Naive B cell (primary cell): ENCODE results near the gene DBP. TPM values are rescaled to one million over a fixed set of nuclear protein-coding genes. Genes with fewer than 3 reads are reported as not detected.
"Not testable (repeated sequence)": the region's sequence is repeated elsewhere in the genome, so short reads cannot be mapped to it uniquely, and the experiment has no call there.

ENCODE experiments used
- ATAC-seq, 2 donors: fragments of 150-1000 bp; cut with Tn5 transposase; 2 replicates each; pipeline ENCODE4 v1.10.0; 2021; ENCODE audit warnings: low read depth in 2 of 2, mild to moderate bottlenecking in 2 of 2, moderate library complexity in 2 of 2
- DNase-seq: peaks from one replicate; pipeline ENCODE4 v3.0.0; 2022
- H3K27ac Mint-ChIP-seq, 6 donors: one replicate each; pipeline ENCODE4 v1.8.0; 2020 to 2022; ENCODE audit warnings: mild to moderate bottlenecking in 6 of 6, mixed read lengths in 6 of 6, moderate library complexity in 5 of 6, inconsistent platforms in 2 of 6
- H3K27me3 Mint-ChIP-seq, 3 donors: one replicate each; pipeline ENCODE4 v1.8.0; 2021 to 2022; ENCODE audit warnings: mixed read lengths in 3 of 3, mild to moderate bottlenecking in 1 of 3
- H3K36me3 Mint-ChIP-seq, 2 donors: one replicate each; pipeline ENCODE4 v1.8.0; 2020 to 2022; ENCODE audit warnings: mixed read lengths in 2 of 2, inconsistent platforms in 1 of 2, mild to moderate bottlenecking in 1 of 2
- H3K4me1 Mint-ChIP-seq, 3 donors: one replicate each; pipeline ENCODE4 v1.8.0; 2020 to 2022; ENCODE audit warnings: mixed read lengths in 3 of 3, inconsistent platforms in 1 of 3, mild to moderate bottlenecking in 1 of 3, moderate library complexity in 1 of 3
- H3K4me3 Mint-ChIP-seq, 8 donors: one replicate each; pipeline ENCODE4 v1.8.0; 2020 to 2022; ENCODE audit warnings: mild to moderate bottlenecking in 8 of 8, mixed read lengths in 8 of 8, moderate library complexity in 8 of 8, inconsistent platforms in 2 of 8
- H3K9me3 Mint-ChIP-seq, 7 donors: one replicate each; pipeline ENCODE4 v1.8.0; 2020 to 2022; ENCODE audit warnings: mixed read lengths in 7 of 7, mild to moderate bottlenecking in 5 of 7, inconsistent platforms in 2 of 7, moderate library complexity in 1 of 7
- polyA plus RNA-seq, 6 donors: library from polyadenylated mRNA; unstranded; fragments of 300-500 nt; fragmentation: Illumina TruSeq; gene quantifications; one replicate each; pipeline ENCODE4 v1.2.3, GENCODE V29; 2021; ENCODE audit warnings: low read depth in 6 of 6

The DBP gene
- polyA plus RNA-seq, 6 donors from 2014 or later = 27.6 to 73.8 (median 46.4) TPM

DNA sequence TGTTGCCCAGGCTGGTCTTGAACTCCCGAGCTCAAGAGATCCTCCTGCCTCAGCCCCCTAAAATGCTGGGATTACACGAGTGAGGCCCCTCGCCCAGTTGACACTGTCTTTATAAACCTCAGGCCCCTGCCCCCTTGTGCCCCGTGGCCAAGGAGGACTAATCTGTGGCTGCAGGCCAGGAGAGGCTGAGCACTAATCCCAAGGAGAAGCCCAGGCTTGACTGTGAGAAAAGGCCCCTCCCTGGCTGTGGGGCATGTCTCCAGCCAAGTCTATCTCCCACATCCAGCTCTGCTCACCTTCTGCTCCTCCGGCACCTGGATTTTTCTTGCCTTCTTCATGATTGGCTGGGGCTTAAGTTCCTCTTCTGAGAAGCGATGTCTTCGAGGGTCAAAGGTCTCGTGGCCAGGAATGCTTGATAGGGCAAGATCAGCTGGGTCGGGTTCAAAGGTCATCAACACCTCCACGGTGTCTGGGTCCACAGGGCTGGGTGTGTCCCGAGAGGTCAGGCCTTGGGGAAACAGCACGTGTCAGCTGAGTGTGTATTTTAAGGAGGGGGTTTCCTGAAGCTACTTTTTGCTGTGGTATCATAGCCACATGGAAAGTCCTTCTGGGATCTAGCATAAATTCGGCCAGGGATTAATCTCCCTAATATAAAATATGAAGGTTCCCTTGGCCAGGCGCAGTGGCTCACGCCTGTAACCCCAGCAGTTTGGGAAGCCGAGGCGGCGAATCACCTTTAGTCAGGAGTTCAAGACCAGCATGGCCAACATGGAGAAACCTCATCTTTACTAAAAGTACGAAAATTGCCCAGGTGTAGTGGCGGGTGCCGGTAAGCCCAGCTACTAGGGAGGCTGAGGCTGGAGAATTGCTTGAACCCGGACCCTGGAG is 3.8 kb downstream of the DBP start:
- H3K4me1 Mint-ChIP-seq = peaks cover 25 to 45% (median 39%) of the 10 kb centered on the region in 3 donors
- H3K9me3 Mint-ChIP-seq = peaks cover 0 to 2% (median 0%) of the 10 kb centered on the region in 7 donors
- peaks cover 0 to 11% of the 10 kb centered on the region in 2 donors for H3K36me3 Mint-ChIP-seq
- H3K4me3 Mint-ChIP-seq = peak overlapping the region in 6 of 8 donors; percentile 22 to 98 (median 86)
- peak overlapping the region; percentile 18 to 96 (median 84) for H3K27ac Mint-ChIP-seq
- H3K27me3 Mint-ChIP-seq = no peaks in the 10 kb centered on the region
- no peak for ATAC-seq
- DNase-seq = no peak

- Mint-ChIP-seq H3K27me3 (no peaks in the 10 kb centered on the region), H3K9me3 (no peaks in the 10 kb centered on the region), H3K4me1 (peaks cover 20 to 40% (median 37%) of the 10 kb centered on the region in 3 donors), H3K36me3 (peaks cover 0 to 7% of the 10 kb centered on the region in 2 donors), H3K4me3 (peak overlapping the region in 3 of 8 donors; percentile 34 to 54 (median 39)), H3K27ac (peak overlapping the region in 1 of 6 donors; percentile 67)
- DNase-seq (no peak), ATAC-seq (no peak)
Measured at GRCh38 chr19:48632692-48633147, 4.5 kb downstream of the DBP start.

DNA sequence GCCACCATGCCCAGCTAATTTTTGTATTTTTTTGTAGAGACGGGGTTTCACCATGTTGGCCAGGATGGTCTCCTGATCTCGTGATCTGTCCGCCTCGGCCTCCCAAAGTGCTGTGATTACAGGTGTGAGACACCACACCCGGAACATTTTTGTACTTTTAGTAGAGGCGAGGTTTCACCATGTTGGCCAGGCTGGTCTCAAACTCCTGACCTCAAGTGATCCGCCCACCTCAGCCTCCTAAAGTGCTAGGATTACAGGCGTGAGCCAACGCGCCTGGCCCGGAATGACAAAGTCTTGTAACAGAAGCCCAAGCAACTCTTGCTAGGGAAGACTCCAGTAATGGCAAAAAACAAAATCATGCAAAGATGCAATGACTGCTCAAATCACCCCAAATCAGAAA is 4.9 kb downstream of the DBP start:
- not testable (repeated sequence) for H3K27me3 Mint-ChIP-seq, ATAC-seq, H3K9me3 Mint-ChIP-seq, DNase-seq, H3K36me3 Mint-ChIP-seq
- peak overlapping the region in 3 of 8 donors; percentile 34 to 54 (median 39) for H3K4me3 Mint-ChIP-seq
- peak overlapping the region in 1 of 6 donors; percentile 85 for H3K27ac Mint-ChIP-seq
- peaks cover 20 to 40% (median 37%) of the 10 kb centered on the region in 3 donors for H3K4me1 Mint-ChIP-seq

DNA sequence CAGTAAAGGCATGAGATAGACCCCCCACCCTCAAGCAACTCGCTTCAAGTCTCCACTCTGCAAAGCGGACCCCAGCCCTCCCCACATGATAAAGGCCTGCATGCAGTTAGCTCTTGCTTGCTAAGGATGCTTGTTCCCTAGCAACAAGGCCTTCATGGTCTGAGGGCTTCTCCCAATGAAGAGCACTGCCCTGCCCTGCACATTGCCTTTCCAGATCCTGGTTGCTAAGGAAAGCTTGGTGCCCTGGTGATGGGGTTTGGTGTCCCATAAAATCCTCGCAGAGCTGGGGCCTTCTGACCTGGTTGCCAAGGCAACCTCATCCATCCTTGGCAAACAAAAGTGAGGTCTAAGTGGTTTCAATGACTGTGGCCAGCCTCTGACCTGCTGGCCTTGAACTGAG is 6.0 kb downstream of the DBP start:
- ATAC-seq (no peak), DNase-seq (no peak)
- H3K36me3 Mint-ChIP-seq = peaks cover 0 to 6% of the 10 kb centered on the region in 2 donors
- H3K27me3 Mint-ChIP-seq = no peaks in the 10 kb centered on the region
- H3K4me1 Mint-ChIP-seq = peaks cover 19 to 41% (median 39%) of the 10 kb centered on the region in 3 donors
- peak overlapping the region in 1 of 6 donors; percentile 76 for H3K27ac Mint-ChIP-seq
- no peak overlapping the region for H3K4me3 Mint-ChIP-seq
- H3K9me3 Mint-ChIP-seq = no peaks in the 10 kb centered on the region

- H3K36me3 Mint-ChIP-seq = no peaks in the 10 kb centered on the region
- ATAC-seq = no peak
- H3K27ac Mint-ChIP-seq = peak overlapping the region in 4 of 6 donors; percentile 39 to 79 (median 73)
- no peak overlapping the region for H3K4me3 Mint-ChIP-seq
- no peak for DNase-seq
- H3K27me3 Mint-ChIP-seq = no peaks in the 10 kb centered on the region
- H3K4me1 Mint-ChIP-seq = peaks cover 15 to 39% (median 38%) of the 10 kb centered on the region in 3 donors
- no peaks in the 10 kb centered on the region for H3K9me3 Mint-ChIP-seq
Measured at GRCh38 chr19:48630296-48631063, 6.7 kb downstream of the DBP start.

GRCh38 chr19:48629599-48630295 is 7.4 kb downstream of the DBP start:
- Mint-ChIP-seq H3K9me3 (no peaks in the 10 kb centered on the region), H3K27ac (peak overlapping the region in 3 of 6 donors; percentile 22 to 64 (median 39)), H3K36me3 (no peaks in the 10 kb centered on the region), H3K4me3 (no peak overlapping the region), H3K4me1 (peaks cover 14 to 41% (median 33%) of the 10 kb centered on the region in 3 donors), H3K27me3 (no peaks in the 10 kb centered on the region)
- DNase-seq (no peak), ATAC-seq (no peak)

- DNase-seq (no peak), ATAC-seq (no peak)
- Mint-ChIP-seq H3K4me1 (peaks cover 17 to 41% (median 33%) of the 10 kb centered on the region in 3 donors), H3K27me3 (no peaks in the 10 kb centered on the region), H3K9me3 (no peaks in the 10 kb centered on the region), H3K4me3 (no peak overlapping the region), H3K36me3 (no peaks in the 10 kb centered on the region), H3K27ac (no peak overlapping the region)
Measured at GRCh38 chr19:48629297-48629598, 7.9 kb downstream of the DBP start.

DNA sequence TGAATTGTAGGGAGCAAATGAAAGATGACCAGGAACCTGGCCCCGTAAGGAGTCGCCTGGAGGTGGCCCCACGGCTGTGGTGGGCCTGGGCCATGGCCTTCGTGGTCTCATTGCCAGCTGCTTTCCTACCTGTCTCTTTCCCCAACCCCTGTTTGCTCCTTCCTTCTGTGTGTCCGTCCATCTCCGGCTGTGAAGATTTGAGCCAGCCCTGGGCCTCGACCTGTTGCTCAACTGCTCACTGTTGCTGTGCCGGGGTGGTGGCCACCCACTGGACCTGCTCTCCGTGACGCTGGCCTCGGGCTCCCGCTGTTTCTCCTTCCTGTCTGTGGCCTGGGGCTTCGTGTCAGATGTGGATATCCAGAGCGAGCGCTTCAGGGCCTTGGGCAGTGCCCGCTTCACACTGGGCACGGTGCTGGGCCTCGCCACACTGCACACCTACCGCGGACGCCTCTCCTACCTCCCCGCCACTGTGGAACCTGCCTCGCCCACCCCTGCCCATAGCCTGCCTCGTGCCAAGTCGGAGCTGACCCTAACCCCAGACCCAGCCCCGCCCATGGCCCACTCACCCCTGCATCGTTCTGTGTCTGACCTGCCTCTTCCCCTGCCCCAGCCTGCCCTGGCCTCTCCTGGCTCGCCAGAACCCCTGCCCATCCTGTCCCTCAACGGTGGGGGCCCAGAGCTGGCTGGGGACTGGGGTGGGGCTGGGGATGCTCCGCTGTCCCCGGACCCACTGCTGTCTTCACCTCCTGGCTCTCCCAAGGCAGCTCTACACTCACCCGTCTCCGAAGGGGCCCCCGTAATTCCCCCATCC is 8.5 kb downstream of the DBP start:
- no peak for ATAC-seq
- Mint-ChIP-seq H3K4me1 (peaks cover 20 to 43% (median 33%) of the 10 kb centered on the region in 3 donors), H3K36me3 (peaks cover 3 to 5% of the 10 kb centered on the region in 2 donors), H3K27ac (no peak overlapping the region), H3K9me3 (no peaks in the 10 kb centered on the region), H3K27me3 (no peaks in the 10 kb centered on the region), H3K4me3 (no peak overlapping the region)
- DNase-seq = no peak

DNA sequence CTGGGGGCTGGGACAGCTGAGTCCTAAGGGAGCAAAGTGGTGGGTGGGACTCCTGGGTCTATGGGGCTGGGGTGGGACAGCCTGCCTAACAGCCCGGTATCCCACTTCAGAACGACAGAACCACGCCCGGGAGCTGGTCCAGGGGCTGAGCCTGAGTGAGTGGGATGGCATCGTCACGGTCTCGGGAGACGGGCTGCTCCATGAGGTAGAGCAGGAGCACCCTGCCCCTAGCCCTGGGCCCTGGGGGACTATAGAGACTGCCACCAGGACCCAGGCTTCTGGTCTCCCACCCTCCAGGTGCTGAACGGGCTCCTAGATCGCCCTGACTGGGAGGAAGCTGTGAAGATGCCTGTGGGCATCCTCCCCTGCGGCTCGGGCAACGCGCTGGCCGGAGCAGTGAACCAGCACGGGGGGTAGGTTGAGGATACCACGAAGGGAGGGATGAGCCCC is 9.3 kb downstream of the DBP start:
- H3K27me3 Mint-ChIP-seq = no peaks in the 10 kb centered on the region
- H3K9me3 Mint-ChIP-seq = no peaks in the 10 kb centered on the region
- H3K4me1 Mint-ChIP-seq = peaks cover 23 to 43% (median 31%) of the 10 kb centered on the region in 3 donors
- no peak overlapping the region for H3K4me3 Mint-ChIP-seq
- H3K27ac Mint-ChIP-seq = peak overlapping the region in 1 of 6 donors; percentile 66
- no peak for ATAC-seq
- DNase-seq = no peak
- peaks cover 5 to 7% of the 10 kb centered on the region in 2 donors for H3K36me3 Mint-ChIP-seq

DNA sequence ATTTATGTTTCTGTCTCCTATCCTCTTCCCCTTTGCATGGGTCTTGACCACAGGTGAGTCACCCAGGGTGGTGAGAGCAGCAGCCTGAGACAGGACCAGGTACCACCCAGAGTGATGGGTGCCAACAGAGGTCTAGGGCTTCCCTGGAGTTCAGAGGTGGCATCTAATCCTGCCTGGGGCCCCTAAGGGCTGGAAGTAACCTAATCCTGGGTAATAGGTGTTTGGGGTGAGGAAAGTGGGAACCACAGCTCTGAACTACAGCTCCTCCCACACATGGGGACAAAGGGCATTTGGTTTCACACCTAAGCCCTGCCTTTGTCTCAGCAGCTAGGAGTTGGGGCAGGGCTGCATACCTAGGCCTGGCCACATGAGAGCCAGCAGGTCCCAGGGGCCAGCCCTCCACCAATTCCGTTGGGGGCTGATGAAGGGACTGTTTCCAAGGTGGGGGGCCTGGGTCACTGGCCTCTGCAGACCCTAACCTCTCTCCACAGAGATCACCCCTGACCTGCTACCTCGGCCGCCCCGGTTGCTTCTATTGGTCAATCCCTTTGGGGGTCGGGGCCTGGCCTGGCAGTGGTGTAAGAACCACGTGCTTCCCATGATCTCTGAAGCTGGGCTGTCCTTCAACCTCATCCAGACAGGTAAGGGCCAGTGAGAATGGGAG is 9.8 kb downstream of the DBP start:
- Mint-ChIP-seq H3K4me1 (peaks cover 26 to 47% (median 30%) of the 10 kb centered on the region in 3 donors), H3K4me3 (peak overlapping the region in 1 of 8 donors; percentile 55), H3K9me3 (no peaks in the 10 kb centered on the region), H3K36me3 (peaks cover 5 to 7% of the 10 kb centered on the region in 2 donors), H3K27me3 (no peaks in the 10 kb centered on the region), H3K27ac (peak overlapping the region in 1 of 6 donors; percentile 66)
- DNase-seq (no peak), ATAC-seq (no peak)

- H3K4me3 Mint-ChIP-seq = peak overlapping the region in 1 of 8 donors; percentile 28
- H3K27ac Mint-ChIP-seq = no peak overlapping the region
- peaks cover 5 to 7% of the 10 kb centered on the region in 2 donors for H3K36me3 Mint-ChIP-seq
- H3K27me3 Mint-ChIP-seq = no peaks in the 10 kb centered on the region
- no peaks in the 10 kb centered on the region for H3K9me3 Mint-ChIP-seq
- no peak for ATAC-seq
- H3K4me1 Mint-ChIP-seq = peaks cover 26 to 43% (median 26%) of the 10 kb centered on the region in 3 donors
- no peak for DNase-seq
Measured at GRCh38 chr19:48625891-48626327, 11.3 kb downstream of the DBP start.
